ENCODE results near the gene XIAP. TPM values are rescaled to one million over a fixed set of nuclear protein-coding genes. Genes with fewer than 3 reads are reported as not detected.
"Not testable (repeated sequence)": the region's sequence is repeated elsewhere in the genome, so short reads cannot be mapped to it uniquely, and the experiment has no call there.

XIAP gene
- total and polyA plus RNA-seq, 2 experiments from 2014 or later, result 13.7 to 36.1 TPM

- Histone ChIP-seq H3K4me3 (no peak overlapping the region), H3K9me2 (replicated peaks; ENCODE audit: insufficient read depth) (no peaks in the 10 kb centered on the region), H4K20me1 (ENCODE audit: insufficient read depth, poor library complexity, severe bottlenecking) (peaks cover 7% of the 10 kb centered on the region), H3K9me3 (ENCODE audit: low read depth) (no peaks in the 10 kb centered on the region), H2AFZ (no peak overlapping the region), H3K27ac (no peak overlapping the region), H3K4me2 (no peak overlapping the region), H3K36me3 (replicated peaks; ENCODE audit: insufficient read depth, low read depth) (no peaks in the 10 kb centered on the region), H3K27me3 (no peaks in the 10 kb centered on the region), H3K79me2 (peaks cover 18% of the 10 kb centered on the region), H3K4me1 (ENCODE audit: insufficient read depth) (no peaks in the 10 kb centered on the region)
- no peak for TF ChIP-seq EZH2phosphoT487 (IDR thresholded peaks at IDR 0.05; ENCODE audit: low read depth, severe bottlenecking, unreplicated experiment)
- peak; percentile 55 for TF ChIP-seq CTCF (IDR thresholded peaks at IDR 0.05; ENCODE audit: poor library complexity)
- TF ChIP-seq EZH2 (IDR thresholded peaks at IDR 0.05; ENCODE audit: borderline replicate concordance), result no peak
- DNase-seq (ENCODE audit: low spot score), result peak; percentile 73
Observed at GRCh38 chrX:123884809-123885408, 25.1 kb downstream of the XIAP start.

GRCh38 chrX:123899701-123900100 is 39.8 kb downstream of the XIAP start:
- TF ChIP-seq CTCF (IDR thresholded peaks at IDR 0.05; ENCODE audit: poor library complexity) (no peak), EZH2phosphoT487 (IDR thresholded peaks at IDR 0.05; ENCODE audit: low read depth, severe bottlenecking, unreplicated experiment) (no peak), EZH2 (IDR thresholded peaks at IDR 0.05; ENCODE audit: borderline replicate concordance) (no peak)
- Histone ChIP-seq H3K27me3 (no peaks in the 10 kb centered on the region), H2AFZ (no peak overlapping the region), H3K4me2 (no peak overlapping the region), H3K4me1 (ENCODE audit: insufficient read depth) (no peaks in the 10 kb centered on the region), H3K9me2 (replicated peaks; ENCODE audit: insufficient read depth) (no peaks in the 10 kb centered on the region), H3K36me3 (replicated peaks; ENCODE audit: insufficient read depth, low read depth) (no peaks in the 10 kb centered on the region), H4K20me1 (ENCODE audit: insufficient read depth, poor library complexity, severe bottlenecking) (no peaks in the 10 kb centered on the region), H3K27ac (no peak overlapping the region), H3K4me3 (no peak overlapping the region), H3K79me2 (no peaks in the 10 kb centered on the region), H3K9me3 (ENCODE audit: low read depth) (no peaks in the 10 kb centered on the region)
- WGBS (ENCODE audit: low lambda C conversion rate, missing lambda C conversion rate), result 68% methylated on average over 3 of the region's 3 CpGs
- DNase-seq (ENCODE audit: low spot score), result no peak

- H3K4me3 ChIP-seq; H3K4me2 ChIP-seq; H4K20me1 ChIP-seq (ENCODE audit: insufficient read depth, poor library complexity, severe bottlenecking); H2AFZ ChIP-seq; DNase-seq (ENCODE audit: low spot score); H3K27me3 ChIP-seq; H3K9me3 ChIP-seq (ENCODE audit: low read depth); H3K79me2 ChIP-seq; H3K36me3 ChIP-seq (replicated peaks; ENCODE audit: insufficient read depth, low read depth); H3K27ac ChIP-seq; H3K9me2 ChIP-seq (replicated peaks; ENCODE audit: insufficient read depth); H3K4me1 ChIP-seq (ENCODE audit: insufficient read depth): not testable (repeated sequence)
- WGBS (ENCODE audit: low lambda C conversion rate, missing lambda C conversion rate), result 92% methylated on average over 7 of the region's 7 CpGs
Observed at GRCh38 chrX:123903261-123903660, 43.4 kb downstream of the XIAP start.

GRCh38 chrX:123905332-123905731 is 45.5 kb downstream of the XIAP start:
- Histone ChIP-seq H3K36me3 (replicated peaks; ENCODE audit: insufficient read depth, low read depth) (no peaks in the 10 kb centered on the region), H3K9me2 (replicated peaks; ENCODE audit: insufficient read depth) (no peaks in the 10 kb centered on the region), H3K9me3 (ENCODE audit: low read depth) (no peaks in the 10 kb centered on the region), H3K79me2 (no peaks in the 10 kb centered on the region), H3K4me3 (no peak overlapping the region), H3K27me3 (no peaks in the 10 kb centered on the region), H4K20me1 (ENCODE audit: insufficient read depth, poor library complexity, severe bottlenecking) (no peaks in the 10 kb centered on the region), H2AFZ (no peak overlapping the region), H3K4me2 (no peak overlapping the region), H3K27ac (no peak overlapping the region), H3K4me1 (ENCODE audit: insufficient read depth) (no peaks in the 10 kb centered on the region)
- DNase-seq (ENCODE audit: low spot score), result no peak
- TF ChIP-seq CTCF (IDR thresholded peaks at IDR 0.05; ENCODE audit: poor library complexity) (no peak), EZH2 (IDR thresholded peaks at IDR 0.05; ENCODE audit: borderline replicate concordance) (no peak), EZH2phosphoT487 (IDR thresholded peaks at IDR 0.05; ENCODE audit: low read depth, severe bottlenecking, unreplicated experiment) (no peak)
- 77% methylated on average over 2 of the region's 2 CpGs for WGBS (ENCODE audit: low lambda C conversion rate, missing lambda C conversion rate)

Data from hepatocyte (in vitro differentiated cells).